SK-N-SH treated with all-trans-retinoic acid at 6 μM for 48 hours (cell line): ENCODE data around the gene ATXN10.

Source experiments
- ATAC-seq: fragments of 200-7000 bp; cut with Tn5 transposase; 3 replicates; pipeline ENCODE4 v1.9.1; 2020; ENCODE audit warnings: mild to moderate bottlenecking, moderate library complexity
- ARNTL ChIP-seq: fragments of 450-650 bp; formaldehyde crosslinking; IDR thresholded peaks from 2 replicates; pipeline ENCODE4 v1.5.0; 2020; ENCODE audit warnings: low read depth, mild to moderate bottlenecking, moderate library complexity, borderline replicate concordance
- BACH2 ChIP-seq: fragments of 250-450 bp; sonication (Bioruptor Pico); IDR thresholded peaks from 2 replicates; pipeline ENCODE4 v1.9.0; 2021; ENCODE audit warnings: mild to moderate bottlenecking, borderline replicate concordance
- CSDC2 ChIP-seq: fragments of 250-450 bp; sonication (Bioruptor Pico); IDR thresholded peaks from 2 replicates; pipeline ENCODE4 v1.5.0; 2020; ENCODE audit warnings: mild to moderate bottlenecking, moderate library complexity
- ESRRG ChIP-seq: fragments of 250-450 bp; sonication (Bioruptor Pico); IDR thresholded peaks from 2 replicates; pipeline ENCODE4 v1.6.1; 2021; ENCODE audit warnings: mild to moderate bottlenecking
- GLIS3 ChIP-seq: fragments of 250-450 bp; sonication (Bioruptor Pico); IDR thresholded peaks from 2 replicates; pipeline ENCODE4 v1.5.0; 2020; ENCODE audit warnings: mild to moderate bottlenecking, moderate library complexity
- OSR1 ChIP-seq: fragments of 250-450 bp; sonication (Bioruptor Pico); IDR thresholded peaks from 2 replicates; pipeline ENCODE4 v1.8.0; 2022; ENCODE audit warnings: moderate library complexity, mild to moderate bottlenecking, inconsistent platforms
- PPARA ChIP-seq: fragments of 250-450 bp; sonication (Bioruptor Pico); IDR thresholded peaks from 2 replicates; pipeline ENCODE4 v1.5.0; 2020; ENCODE audit warnings: mild to moderate bottlenecking, borderline replicate concordance
- RARB ChIP-seq: fragments of 250-450 bp; sonication (Bioruptor Pico); IDR thresholded peaks from 2 replicates; pipeline ENCODE4 v1.8.0; 2021; ENCODE audit warnings: mild to moderate bottlenecking, moderate library complexity
- TOX ChIP-seq: fragments of 250-450 bp; sonication (Bioruptor Pico); IDR thresholded peaks from 2 replicates; pipeline ENCODE4 v1.8.0; 2021; ENCODE audit warnings: mild to moderate bottlenecking, moderate library complexity, borderline replicate concordance
- ZC3H10 ChIP-seq: fragments of 250-450 bp; sonication (Bioruptor Pico); IDR thresholded peaks from 2 replicates; pipeline ENCODE4 v1.5.1; 2021; ENCODE audit warnings: mild to moderate bottlenecking, moderate library complexity
- ZFP3 ChIP-seq: fragments of 250-450 bp; sonication (Bioruptor Pico); IDR thresholded peaks from 2 replicates; pipeline ENCODE4 v1.5.0; 2020; ENCODE audit warnings: mild to moderate bottlenecking, moderate library complexity
- ZFP30 ChIP-seq: fragments of 450-650 bp; formaldehyde crosslinking; IDR thresholded peaks from 2 replicates; pipeline ENCODE4 v1.5.0; 2022; ENCODE audit warnings: mild to moderate bottlenecking, moderate library complexity
- ZNF565 ChIP-seq: fragments of 450-650 bp; formaldehyde crosslinking; conservative IDR thresholded peaks from 2 replicates; pipeline ENCODE4 v1.5.0; 2020; ENCODE audit warnings: low read depth, mild to moderate bottlenecking, moderate library complexity
- ZNF70 ChIP-seq: fragments of 450-650 bp; formaldehyde crosslinking; IDR thresholded peaks from 2 replicates; pipeline ENCODE4 v1.5.0; 2020; ENCODE audit warnings: mild to moderate bottlenecking, moderate library complexity
- ZNF8 ChIP-seq: fragments of 450-650 bp; formaldehyde crosslinking; IDR thresholded peaks from 2 replicates; pipeline ENCODE4 v1.5.0; 2020; ENCODE audit warnings: mild to moderate bottlenecking, moderate library complexity
- TF ChIP-seq, protein P1 (sequence below): fragments of 250-450 bp; sonication (Bioruptor Pico); IDR thresholded peaks from 2 replicates; pipeline ENCODE4 v1.5.1; 2021; ENCODE audit warnings: mild to moderate bottlenecking, moderate library complexity
- TF ChIP-seq, protein P2 (sequence below): fragments of 250-450 bp; sonication (Bioruptor Pico); IDR thresholded peaks from 2 replicates; pipeline ENCODE4 v1.5.1; 2020; ENCODE audit warnings: low read depth, mild to moderate bottlenecking, moderate library complexity
- TF ChIP-seq, protein P3 (sequence below): fragments of 250-450 bp; sonication (Bioruptor Pico); IDR thresholded peaks from 2 replicates; pipeline ENCODE4 v1.8.0; 2021; ENCODE audit warnings: low read depth, mild to moderate bottlenecking, moderate library complexity, borderline replicate concordance
- TF ChIP-seq, protein P4 (sequence below): fragments of 250-450 bp; sonication (Bioruptor Pico); IDR thresholded peaks from 2 replicates; pipeline ENCODE4 v1.5.0; 2020; ENCODE audit warnings: mild to moderate bottlenecking, moderate library complexity

ATXN10 gene

DNA sequence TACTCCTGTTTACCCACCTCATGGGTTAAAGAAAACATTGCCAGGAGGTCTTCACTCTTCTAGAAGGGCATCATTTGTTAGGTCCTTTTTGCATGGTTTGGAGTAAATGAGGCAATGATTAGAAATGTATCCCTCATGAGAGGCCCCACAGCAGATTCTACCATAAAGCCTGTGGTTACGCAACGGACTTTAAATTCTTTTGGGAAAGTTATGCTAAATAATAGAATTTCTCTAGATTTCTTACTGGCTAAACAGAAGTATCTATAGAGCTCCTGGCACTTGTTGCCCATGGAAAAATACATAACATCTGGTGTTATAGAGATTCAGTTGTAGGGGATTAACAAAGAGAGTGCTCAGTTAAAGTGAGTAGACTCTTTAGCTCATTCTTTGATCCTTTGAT is 15.1 kb upstream of the ATXN10 start:
- ATAC-seq = no peak
- TF ChIP-seq BACH2 (no peak), TOX (CRISPR knock-in tag) (no peak), ZNF8 (no peak), ZNF565 (no peak), GLIS3 (no peak), ZC3H10 (CRISPR knock-in tag) (no peak)
- TF ChIP-seq, protein P1, sequence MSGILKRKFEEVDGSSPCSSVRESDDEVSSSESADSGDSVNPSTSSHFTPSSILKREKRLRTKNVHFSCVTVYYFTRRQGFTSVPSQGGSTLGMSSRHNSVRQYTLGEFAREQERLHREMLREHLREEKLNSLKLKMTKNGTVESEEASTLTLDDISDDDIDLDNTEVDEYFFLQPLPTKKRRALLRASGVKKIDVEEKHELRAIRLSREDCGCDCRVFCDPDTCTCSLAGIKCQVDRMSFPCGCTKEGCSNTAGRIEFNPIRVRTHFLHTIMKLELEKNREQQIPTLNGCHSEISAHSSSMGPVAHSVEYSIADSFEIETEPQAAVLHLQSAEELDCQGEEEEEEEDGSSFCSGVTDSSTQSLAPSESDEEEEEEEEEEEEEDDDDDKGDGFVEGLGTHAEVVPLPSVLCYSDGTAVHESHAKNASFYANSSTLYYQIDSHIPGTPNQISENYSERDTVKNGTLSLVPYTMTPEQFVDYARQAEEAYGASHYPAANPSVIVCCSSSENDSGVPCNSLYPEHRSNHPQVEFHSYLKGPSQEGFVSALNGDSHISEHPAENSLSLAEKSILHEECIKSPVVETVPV (CRISPR knock-in tag) = no peak
- TF ChIP-seq, protein P2, sequence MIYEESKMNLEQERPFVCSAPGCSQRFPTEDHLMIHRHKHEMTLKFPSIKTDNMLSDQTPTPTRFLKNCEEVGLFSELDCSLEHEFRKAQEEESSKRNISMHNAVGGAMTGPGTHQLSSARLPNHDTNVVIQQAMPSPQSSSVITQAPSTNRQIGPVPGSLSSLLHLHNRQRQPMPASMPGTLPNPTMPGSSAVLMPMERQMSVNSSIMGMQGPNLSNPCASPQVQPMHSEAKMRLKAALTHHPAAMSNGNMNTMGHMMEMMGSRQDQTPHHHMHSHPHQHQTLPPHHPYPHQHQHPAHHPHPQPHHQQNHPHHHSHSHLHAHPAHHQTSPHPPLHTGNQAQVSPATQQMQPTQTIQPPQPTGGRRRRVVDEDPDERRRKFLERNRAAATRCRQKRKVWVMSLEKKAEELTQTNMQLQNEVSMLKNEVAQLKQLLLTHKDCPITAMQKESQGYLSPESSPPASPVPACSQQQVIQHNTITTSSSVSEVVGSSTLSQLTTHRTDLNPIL (CRISPR knock-in tag) = no peak
- TF ChIP-seq, protein P3, sequence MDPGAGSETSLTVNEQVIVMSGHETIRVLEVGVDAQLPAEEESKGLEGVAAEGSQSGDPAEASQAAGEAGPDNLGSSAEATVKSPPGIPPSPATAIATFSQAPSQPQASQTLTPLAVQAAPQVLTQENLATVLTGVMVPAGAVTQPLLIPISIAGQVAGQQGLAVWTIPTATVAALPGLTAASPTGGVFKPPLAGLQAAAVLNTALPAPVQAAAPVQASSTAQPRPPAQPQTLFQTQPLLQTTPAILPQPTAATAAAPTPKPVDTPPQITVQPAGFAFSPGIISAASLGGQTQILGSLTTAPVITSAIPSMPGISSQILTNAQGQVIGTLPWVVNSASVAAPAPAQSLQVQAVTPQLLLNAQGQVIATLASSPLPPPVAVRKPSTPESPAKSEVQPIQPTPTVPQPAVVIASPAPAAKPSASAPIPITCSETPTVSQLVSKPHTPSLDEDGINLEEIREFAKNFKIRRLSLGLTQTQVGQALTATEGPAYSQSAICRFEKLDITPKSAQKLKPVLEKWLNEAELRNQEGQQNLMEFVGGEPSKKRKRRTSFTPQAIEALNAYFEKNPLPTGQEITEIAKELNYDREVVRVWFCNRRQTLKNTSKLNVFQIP (CRISPR knock-in tag) = no peak
- TF ChIP-seq, all 23 proteins: peak for 0

DNA sequence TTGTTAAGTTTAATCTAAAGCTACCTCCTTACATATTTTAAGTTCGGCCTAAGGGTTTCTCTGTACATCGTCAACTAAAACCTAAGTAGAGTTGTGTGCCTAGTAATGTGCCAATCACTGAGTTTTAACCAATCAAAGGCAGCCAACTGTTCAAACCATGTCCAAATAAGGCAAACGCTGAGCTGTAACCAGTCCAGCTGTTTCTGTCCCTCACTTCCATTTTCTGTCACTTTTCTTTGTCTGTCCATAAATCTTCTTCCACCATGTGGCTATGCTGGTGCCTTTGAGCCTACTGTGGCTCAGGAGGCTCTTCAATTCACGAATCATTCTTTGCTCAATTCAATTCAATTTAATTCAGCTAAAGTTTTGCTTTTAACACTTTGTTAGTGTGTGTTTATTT is 13.9 kb upstream of the ATXN10 start:
- no peak for ATAC-seq
- TF ChIP-seq, protein P3 (CRISPR knock-in tag) = no peak
- TF ChIP-seq ZNF8 = no peak
- TF ChIP-seq ESRRG (CRISPR knock-in tag) = no peak
- TF ChIP-seq OSR1 = no peak
- TF ChIP-seq, protein P2 (CRISPR knock-in tag) = no peak
- TF ChIP-seq ZC3H10 (CRISPR knock-in tag) = no peak
- TF ChIP-seq ZFP3 (CRISPR knock-in tag) = no peak

DNA sequence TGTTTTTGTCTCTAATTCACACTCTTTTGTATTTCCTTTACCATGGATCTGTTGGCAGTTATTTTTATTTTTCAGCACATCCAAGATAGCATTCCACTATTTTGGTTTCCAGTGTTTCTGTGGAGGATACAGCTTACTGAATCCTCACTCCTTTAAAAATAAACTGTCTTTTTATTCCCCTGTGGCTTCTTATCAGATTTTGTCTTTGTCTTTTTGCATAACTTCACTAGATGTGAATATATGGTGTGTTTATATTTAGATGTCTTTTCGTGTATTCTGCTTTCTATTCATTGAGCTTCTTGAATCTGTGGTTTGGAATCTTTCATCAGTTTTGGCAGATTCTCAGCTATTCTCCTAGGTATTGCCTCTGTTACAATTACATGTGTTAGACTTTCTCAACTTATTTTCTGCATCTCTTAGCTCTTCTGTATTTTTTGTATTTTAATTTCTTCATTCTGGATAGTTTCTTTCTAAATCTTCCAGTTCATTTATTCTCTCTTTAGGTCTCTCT is 7.4 kb upstream of the ATXN10 start:
- ATAC-seq = no peak
- TF ChIP-seq, protein P3 (CRISPR knock-in tag) = no peak
- TF ChIP-seq CSDC2 (CRISPR knock-in tag) (no peak), ARNTL (no peak), BACH2 (no peak), ZC3H10 (CRISPR knock-in tag) (no peak), GLIS3 (no peak), TOX (CRISPR knock-in tag) (no peak), ESRRG (CRISPR knock-in tag) (no peak), ZFP3 (CRISPR knock-in tag) (no peak), ZNF70 (no peak), PPARA (CRISPR knock-in tag) (no peak), ZNF8 (no peak), RARB (CRISPR knock-in tag) (no peak), ZFP30 (CRISPR knock-in tag) (no peak)
- TF ChIP-seq, protein P2 (CRISPR knock-in tag) = no peak
- TF ChIP-seq, protein P4, sequence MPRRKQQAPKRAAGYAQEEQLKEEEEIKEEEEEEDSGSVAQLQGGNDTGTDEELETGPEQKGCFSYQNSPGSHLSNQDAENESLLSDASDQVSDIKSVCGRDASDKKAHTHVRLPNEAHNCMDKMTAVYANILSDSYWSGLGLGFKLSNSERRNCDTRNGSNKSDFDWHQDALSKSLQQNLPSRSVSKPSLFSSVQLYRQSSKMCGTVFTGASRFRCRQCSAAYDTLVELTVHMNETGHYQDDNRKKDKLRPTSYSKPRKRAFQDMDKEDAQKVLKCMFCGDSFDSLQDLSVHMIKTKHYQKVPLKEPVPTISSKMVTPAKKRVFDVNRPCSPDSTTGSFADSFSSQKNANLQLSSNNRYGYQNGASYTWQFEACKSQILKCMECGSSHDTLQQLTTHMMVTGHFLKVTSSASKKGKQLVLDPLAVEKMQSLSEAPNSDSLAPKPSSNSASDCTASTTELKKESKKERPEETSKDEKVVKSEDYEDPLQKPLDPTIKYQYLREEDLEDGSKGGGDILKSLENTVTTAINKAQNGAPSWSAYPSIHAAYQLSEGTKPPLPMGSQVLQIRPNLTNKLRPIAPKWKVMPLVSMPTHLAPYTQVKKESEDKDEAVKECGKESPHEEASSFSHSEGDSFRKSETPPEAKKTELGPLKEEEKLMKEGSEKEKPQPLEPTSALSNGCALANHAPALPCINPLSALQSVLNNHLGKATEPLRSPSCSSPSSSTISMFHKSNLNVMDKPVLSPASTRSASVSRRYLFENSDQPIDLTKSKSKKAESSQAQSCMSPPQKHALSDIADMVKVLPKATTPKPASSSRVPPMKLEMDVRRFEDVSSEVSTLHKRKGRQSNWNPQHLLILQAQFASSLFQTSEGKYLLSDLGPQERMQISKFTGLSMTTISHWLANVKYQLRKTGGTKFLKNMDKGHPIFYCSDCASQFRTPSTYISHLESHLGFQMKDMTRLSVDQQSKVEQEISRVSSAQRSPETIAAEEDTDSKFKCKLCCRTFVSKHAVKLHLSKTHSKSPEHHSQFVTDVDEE (CRISPR knock-in tag) = no peak
